Activated T-cell treated with anti-CD3 and anti-CD28 coated beads for 4 hours (primary cell): ENCODE data around the gene GRAPL.
"Not testable (repeated sequence)": the region's sequence is repeated elsewhere in the genome, so short reads cannot be mapped to it uniquely, and the experiment has no call there.

ENCODE experiments used
- DNase-seq: peaks from one replicate; pipeline ENCODE4 v3.0.0-alpha.2; 2020

GRAPL gene

GRCh38 chr17:19137959-19138358 is 10.6 kb downstream of the GRAPL start:
- not testable (repeated sequence) for DNase-seq

- not testable (repeated sequence) for DNase-seq
Observed at GRCh38 chr17:19141366-19142155, 14.2 kb downstream of the GRAPL start.

- not testable (repeated sequence) for DNase-seq
Observed at GRCh38 chr17:19142419-19142818, 15.0 kb downstream of the GRAPL start.

- DNase-seq = not testable (repeated sequence)
Observed at GRCh38 chr17:19143097-19143777, 15.8 kb downstream of the GRAPL start.

GRCh38 chr17:19144373-19144772 is 17.0 kb downstream of the GRAPL start:
- not testable (repeated sequence) for DNase-seq

GRCh38 chr17:19145471-19145870 is 18.1 kb downstream of the GRAPL start:
- not testable (repeated sequence) for DNase-seq

GRCh38 chr17:19150678-19151615 is 23.6 kb downstream of the GRAPL start:
- DNase-seq = not testable (repeated sequence)

- DNase-seq = not testable (repeated sequence)
Observed at GRCh38 chr17:19157628-19158027, 30.2 kb downstream of the GRAPL start.

GRCh38 chr17:19158478-19158877 is 31.1 kb downstream of the GRAPL start:
- DNase-seq = not testable (repeated sequence)

- DNase-seq = not testable (repeated sequence)
Observed at GRCh38 chr17:19158938-19159337, 31.5 kb downstream of the GRAPL start.

GRCh38 chr17:19161308-19162107 is 34.1 kb downstream of the GRAPL start:
- not testable (repeated sequence) for DNase-seq

GRCh38 chr17:19162384-19163216 is 35.2 kb downstream of the GRAPL start:
- DNase-seq = not testable (repeated sequence)

GRCh38 chr17:19174422-19174821 is 47.0 kb downstream of the GRAPL start:
- not testable (repeated sequence) for DNase-seq

- DNase-seq = not testable (repeated sequence)
Observed at GRCh38 chr17:19175410-19175809, 48.0 kb downstream of the GRAPL start.

GRCh38 chr17:19181040-19181875 is 53.9 kb downstream of the GRAPL start:
- DNase-seq = not testable (repeated sequence)

GRCh38 chr17:19187883-19188869 is 60.8 kb downstream of the GRAPL start:
- DNase-seq = not testable (repeated sequence)

GRCh38 chr17:19188870-19189708 is 61.7 kb downstream of the GRAPL start:
- not testable (repeated sequence) for DNase-seq
